Stimulated activated naive CD8-positive, alpha-beta T cell treated with anti-CD3 and anti-CD28 coated beads, Interleukin-15, Interleukin-2, amounts not matched to agents 100 U/mL and 50 U/mL, for 24 hours (primary cell): Measurements from ENCODE around the gene CTCF.

Source experiments
- ATAC-seq: fragments of 150-1000 bp; cut with Tn5 transposase; one replicate; pipeline ENCODE4 v1.10.0; 2021
- DNase-seq: peaks from one replicate; pipeline ENCODE4 v3.0.0; 2021

Gene CTCF

DNA sequence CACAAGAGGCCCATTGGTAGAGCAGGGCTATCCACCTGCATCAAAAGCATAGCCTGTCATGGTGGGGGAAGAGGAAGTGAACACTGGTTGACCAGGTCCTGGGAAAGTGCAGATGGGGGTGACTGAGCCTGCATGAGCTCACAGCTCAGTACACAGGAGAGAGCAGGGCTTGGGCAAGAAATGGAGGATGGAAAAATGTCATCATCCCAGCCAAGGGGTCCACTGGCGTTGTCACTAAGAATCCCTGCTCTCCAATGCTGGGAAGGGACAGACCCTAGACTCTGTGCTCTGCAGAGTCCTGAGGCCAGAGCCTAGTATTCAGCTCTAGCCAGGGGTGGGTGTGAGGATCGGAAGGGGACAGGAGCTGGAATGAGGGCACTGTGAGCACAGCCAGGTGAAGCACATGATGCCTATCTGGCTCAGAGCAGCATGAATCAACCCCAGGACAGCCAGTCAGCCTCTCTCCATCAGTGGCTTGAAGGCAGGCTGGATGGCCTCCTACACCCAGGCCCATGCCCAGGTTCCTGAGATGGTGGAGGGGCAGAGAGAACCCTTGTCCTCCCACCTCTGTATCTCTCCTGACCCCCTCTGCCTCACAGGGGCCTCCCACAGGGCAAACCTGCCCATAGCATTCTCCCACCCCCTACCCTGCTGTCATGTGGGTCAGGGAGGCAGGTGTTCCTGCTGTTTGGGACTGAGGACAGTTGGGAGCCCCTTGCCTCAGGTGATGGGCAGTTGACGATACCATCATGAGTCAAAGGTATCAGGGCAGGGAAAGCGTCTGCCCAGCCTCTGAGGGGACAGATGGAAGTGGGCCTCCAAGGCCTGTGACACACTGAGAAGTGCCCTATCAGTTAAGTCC lies 13.8 kb upstream of the CTCF start:
- ATAC-seq = peak; percentile 45
- no peak for DNase-seq

DNA sequence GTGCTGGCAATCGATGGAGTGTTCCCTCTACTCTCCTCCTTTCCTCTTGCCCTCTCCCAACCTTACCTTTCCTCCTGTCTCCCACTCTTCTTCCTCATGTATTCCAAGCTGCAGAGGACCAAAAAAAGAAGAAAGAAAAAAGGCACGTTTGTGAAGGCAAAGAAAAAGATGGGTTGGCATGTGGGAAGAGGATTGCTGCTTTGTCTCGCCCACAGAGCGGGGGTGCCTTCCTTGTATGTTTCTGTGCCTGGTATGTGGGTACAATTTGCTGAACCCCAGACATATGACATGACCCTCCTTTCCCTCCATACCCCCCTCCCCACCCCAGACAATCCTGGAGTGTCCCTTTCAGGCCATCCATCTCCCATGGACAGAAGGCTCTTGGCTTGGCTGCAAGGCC lies 13.1 kb upstream of the CTCF start:
- no peak for ATAC-seq
- no peak for DNase-seq

DNA sequence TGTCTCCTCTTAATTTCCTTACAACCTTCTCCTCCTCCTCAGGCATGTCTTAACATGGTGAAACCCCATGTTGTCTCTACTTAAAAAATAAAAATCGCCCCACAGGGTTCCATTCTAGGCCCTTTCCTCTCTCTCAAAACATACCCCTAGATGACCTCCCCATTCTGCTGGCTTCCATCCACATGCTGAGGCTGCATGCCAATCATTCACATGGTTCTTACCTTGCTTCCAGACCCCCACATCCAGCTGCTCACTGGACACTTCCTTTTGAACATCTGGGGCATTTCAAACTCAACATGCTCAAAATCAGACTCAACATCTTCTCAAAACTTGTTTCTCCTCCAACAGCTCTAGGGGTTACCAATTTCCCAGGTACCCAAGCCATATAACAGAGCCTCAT lies 12.4 kb upstream of the CTCF start:
- DNase-seq (no peak), ATAC-seq (no peak)

DNA sequence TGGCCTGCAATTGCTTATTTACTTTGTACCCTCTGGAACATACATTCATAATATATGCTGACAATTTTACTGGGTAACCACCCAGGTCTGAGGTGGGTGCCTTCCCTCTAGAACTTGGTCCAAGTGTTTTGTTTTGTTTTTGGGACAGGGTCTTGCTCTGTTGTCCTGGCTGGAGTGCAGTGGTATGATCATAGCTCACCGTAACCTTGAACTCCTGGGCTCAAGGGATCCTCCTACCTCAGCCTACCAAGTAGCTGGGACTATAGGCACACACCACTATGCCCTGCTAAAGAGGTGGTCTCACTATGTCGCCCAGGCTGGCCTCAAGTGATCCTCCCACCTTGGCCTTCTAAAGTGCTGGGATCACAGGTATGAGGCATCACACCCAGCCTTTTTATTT lies 11.2 kb upstream of the CTCF start:
- DNase-seq (no peak), ATAC-seq (no peak)

DNA sequence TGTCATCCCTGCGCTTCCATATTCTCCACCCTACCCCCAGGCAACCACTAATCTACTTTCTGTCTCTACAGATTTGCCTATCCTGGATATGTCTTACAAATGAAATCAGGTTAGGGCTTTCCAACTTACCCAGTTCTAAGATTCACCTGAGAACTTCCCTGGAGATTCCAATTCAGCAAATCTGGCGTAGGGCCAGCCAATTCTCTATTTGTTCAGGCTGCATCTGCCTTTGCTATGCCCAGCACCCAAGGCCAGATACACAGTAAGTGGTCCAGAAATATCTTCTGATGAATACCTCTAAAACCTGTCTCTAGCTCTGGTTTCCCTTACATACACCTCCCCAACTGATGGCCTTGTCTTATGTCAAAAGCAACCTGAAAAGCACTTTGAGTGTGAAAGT lies 10.4 kb upstream of the CTCF start:
- DNase-seq (no peak), ATAC-seq (no peak)

DNA sequence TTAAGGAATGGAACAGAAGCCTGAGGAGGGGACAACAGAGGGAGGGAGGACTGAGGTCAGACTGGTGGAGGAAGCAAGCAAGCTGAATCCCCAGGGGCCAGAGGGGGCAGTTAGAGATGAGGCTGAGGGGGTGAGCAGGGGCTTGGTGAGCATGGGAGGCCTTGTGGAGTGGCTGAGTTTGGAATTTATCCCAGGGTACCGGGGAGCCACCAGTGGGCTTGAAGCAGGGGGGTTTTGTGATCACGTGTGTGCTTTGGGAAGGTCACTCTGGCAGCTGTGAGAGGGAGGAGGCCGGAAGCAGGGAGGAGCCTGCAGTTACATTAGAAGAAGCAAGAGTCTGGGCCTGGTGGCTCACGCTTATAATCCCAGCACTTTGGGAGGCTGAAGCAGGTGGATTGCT lies 9.8 kb upstream of the CTCF start:
- ATAC-seq = no peak
- no peak for DNase-seq

DNA sequence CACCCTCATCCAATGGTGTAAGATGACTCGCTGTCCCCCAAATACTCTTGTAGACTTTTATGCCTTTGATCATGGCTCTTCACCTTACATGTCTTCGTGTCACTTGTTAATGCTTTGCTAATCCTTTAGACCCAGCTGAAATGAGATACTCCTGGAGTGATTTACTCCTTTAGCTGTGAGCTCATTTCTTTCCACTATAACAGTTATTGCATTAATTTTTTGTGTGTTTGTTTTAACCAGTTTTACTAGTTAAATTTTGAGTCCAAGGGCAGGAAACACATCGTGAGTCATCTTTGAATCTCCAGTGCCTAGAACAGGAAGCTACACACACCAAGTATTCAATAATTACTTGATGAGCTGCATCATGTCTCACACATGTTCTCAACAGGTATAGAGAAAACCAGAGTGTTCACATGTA lies 6.5 kb upstream of the CTCF start:
- peak; percentile 83 for ATAC-seq
- DNase-seq = no peak

DNA sequence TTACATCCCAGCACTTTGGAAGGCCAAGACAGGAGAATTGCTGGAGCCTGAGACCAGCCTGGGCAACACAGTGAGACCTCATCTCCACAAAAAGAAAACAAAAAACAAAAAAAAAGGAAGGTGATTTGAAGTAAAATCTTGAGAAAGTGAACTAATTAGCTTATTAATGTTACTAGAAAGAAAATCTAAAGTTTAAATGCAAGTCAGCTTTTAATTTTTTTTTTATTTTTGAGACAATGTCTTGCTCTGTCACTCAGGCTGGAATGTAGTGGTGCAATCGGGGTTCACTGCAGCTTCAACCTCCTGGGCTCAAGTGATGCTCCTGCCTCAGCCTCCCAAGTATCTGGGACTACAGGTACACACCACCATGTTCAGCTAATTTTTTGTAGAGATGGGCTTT lies 3.5 kb upstream of the CTCF start:
- DNase-seq = no peak
- ATAC-seq = no peak

DNA sequence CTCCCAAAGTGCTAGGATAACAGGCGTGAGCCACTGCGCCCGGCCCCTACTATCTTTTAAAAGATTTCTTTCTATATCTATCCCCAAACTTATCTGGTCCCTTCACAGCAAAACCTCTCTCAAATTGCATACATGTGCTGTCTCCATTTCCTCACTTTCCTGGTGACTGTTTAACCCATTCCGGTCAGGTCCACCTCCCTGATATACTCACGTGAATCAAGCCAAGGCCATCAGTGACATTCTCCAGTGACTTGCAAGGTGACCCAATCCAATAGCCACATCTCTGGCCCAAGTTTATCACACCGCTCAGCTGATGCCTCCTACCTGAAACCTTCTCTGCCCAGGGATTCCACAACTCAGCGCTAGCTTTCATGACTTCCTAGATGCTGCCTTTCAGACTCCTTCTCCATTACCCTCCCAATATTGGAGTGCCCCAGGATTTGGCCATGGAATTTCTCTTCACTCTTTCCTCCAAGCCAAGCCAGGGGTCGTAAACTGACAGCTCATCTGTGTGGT lies 1.4 kb upstream of the CTCF start:
- ATAC-seq = no peak
- DNase-seq = no peak

DNA sequence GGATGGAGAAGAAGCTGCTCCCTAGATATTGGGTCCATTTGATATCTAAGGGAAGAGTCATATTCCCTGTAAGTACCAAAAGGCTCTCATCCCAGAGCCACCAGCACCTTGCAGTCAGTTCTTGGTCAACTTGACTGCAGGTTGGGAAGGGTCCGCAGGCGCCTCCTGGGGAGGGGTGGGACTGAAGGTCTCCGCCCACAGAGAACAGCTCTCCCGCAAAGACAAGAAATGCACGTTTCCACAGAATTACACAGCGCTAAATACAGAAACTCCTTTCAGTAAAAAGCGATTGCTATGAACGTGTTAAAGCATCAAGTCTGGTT lies 864 bp upstream of the CTCF start:
- ATAC-seq (no peak), DNase-seq (no peak)

DNA sequence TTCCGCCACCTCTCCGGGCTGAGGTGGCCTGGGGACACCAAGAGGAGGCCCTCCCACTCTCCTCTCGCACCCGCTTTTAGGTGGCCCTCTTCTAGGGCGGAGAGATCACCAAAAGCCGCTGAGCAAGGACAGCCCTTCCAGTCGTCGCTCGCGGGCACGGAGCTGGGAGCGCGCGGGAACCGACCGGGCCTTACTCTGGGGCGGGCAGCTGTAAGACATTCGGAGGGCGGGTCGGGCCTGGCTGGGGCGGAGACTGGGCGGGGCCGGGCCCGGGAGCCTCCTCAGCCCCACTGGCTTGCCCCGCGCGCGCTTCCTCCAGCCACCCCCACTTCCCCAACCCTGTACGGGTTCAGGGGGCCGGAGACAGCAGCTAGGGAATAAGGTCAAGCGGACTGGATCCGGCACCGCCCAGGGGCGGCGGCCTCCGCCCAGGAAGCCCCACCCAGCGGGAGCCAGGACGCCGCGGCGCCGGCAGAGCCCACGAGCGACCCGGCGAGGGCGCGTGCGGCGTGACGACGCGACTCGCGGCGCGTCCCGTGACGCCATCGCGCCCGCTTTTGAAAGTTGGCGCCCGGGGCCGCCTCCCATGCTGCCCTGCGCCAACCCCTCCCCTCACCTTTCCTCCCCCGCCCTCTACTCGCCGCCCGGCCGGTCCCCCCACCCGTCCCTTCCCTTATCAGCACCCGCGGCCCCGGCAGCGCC lies 351 bp upstream of the CTCF start:
- DNase-seq (peak; percentile 98), ATAC-seq (peak; percentile 94)

DNA sequence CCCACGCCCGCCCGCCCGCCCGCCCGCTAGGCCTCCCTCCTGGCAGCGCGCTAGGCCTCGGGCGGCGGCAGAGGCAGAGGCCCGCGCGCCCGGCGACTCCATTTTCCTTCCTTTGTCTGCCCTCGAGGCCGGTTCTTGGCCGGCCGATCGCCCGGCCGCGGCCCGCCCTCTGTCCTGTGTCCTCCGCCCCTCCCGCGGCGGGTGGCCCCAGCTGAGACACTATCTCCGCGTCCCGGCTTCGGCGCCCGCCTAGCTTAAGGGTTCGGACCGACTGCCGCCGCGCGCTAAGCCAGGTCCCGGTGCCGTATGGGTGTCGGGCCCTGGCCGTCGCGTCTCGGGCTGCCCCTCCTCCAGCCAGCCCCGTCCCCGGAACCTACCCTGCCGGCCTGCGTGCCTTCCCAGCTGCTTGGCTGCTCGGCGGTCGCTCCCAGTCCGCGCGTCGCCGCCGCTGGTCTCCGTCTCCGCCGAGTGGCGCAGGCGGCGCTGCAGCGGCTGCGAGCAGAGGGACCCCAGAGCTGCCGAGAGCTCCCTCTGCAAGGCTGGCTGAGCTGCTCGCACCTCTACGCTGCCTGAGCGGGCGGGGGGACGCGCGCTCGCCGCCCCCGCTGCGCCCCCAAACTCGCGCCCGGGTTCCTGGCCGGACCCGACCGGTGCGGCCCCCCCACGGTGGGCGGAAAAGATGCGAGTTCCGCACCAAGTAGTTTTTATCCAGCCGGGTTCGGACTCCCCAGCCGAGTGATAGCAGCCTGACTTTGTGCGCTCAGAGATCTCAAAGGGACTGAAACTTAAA lies 787 bp downstream of the CTCF start:
- ATAC-seq = peak; percentile 2

DNA sequence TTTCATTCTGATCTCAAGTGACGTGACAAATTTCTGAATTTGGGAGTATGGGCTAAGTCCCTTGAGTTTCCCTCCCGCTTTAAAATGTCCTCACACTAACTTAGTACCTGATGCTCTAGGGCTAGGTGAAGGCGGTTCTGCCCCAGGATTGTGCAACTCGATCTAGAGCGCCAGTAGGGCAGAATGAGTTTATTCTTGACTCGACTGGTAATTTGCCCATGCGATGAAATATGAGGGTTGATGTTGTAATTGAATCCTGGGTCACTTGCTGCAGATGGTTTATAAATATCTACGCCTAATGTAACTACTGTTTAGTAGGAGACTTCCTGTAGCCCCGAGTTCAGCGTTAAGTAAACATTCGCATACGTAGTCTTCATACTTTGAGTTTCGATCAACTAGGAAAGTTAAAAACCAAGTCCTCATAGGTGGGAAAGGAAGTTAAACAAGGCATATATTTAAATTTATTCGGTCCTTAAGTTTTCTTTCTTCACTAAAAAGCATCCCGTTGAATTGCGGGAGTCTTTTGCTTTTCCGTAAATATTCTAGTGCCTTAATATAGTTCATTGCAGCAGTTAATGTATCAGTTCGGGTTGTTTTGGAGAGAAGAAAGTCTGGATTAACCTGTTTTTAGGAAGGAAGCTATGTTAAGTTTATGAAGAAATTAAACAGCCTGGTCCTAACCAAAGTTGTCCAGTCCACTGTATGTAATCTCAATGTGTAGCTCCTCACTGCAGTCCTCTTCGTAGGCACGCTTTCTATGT lies 1.6 kb downstream of the CTCF start:
- ATAC-seq = no peak
- DNase-seq = no peak

More for the DNA sequence above, 787 bp downstream of the CTCF start:
- peak; percentile 70 for DNase-seq

DNA sequence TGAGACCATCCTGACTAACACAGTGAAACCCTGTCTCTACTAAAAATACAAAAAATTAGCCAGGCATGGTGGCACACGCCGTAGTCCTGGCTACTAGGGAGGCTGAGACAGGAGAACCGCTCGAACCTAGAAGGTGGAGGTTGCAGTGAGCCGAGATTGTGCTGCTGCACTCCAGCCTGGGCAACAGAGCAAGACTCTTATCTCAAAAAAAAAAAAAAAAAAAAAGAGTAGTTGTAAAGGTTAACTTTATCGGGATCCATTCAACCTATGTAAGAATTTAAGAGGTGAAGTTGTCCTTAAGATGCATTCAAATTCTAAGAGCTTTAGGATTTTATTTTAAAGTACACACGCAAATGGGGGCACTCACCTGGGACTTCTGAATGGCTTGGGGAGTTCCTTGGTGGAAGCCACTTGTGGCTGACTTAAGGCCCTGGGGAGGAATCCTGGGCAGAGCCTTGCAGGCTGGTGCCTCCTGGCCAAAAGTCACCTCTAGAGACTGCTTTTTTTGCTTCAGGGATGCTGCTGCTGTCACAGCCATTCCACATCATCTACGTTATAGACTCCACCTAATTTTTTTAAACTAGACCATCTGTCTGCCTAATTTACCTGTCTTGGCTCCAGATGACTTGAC lies 3.3 kb downstream of the CTCF start:
- DNase-seq = no peak
- no peak for ATAC-seq

DNA sequence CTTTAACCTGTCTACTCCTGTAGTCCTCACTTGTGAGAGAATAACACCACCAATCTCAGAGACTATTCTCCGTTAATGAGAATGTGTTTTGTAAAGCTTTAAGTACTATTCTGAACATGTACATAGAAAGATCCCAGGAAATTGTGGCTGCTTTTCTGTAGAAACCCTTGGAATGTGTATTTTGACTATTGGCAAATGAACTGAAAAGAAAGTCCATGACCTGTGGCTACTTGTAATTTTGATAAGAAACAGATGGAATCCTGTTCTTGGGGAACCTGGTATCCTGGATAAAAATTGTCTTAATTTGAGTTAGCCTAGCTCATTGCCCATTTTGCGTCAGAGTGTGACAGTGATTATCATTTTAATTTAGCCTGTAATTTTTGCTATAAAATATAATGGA lies 9.1 kb downstream of the CTCF start:
- ATAC-seq (no peak), DNase-seq (no peak)

DNA sequence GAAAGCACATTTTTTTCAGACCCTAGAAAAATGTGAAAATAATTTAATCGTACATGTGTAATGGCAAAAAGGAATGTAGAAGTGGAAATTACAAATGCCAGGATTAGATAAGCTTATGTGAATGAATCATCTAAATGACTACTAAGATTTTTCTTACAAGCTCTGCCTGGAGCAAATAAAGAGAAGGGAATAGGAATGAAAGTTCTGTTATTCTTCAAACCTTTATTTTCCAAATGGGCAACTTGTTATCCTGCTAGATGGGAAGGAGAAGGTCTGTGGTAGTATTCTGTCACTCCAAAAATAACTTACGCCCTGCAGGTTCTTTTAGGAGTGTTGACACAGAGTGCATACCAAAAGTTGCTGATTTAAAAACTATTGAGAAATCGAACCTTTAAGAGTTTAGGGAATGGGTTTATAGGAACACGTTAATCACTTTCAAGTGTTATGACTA lies 9.7 kb downstream of the CTCF start:
- DNase-seq = no peak
- no peak for ATAC-seq

DNA sequence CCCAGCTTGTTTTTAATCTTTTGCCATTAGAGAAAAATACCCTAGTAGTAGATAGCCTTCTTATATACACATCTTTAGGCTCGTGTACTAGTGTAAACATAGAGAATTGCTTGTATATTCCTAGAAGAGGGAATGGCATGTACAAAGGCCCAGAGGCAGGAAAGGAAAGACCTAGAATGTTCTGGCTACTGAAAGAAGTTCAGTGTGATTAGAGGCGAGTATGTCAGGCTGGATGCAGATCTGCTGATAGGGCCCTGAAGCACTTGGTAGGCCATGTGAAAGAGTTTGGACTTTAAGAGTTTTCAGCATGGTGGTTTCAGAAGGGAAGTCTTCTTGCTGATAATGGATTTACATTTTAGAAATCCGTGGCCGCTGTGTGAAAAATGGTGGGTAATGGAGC lies 17.4 kb downstream of the CTCF start:
- no peak for DNase-seq

DNA sequence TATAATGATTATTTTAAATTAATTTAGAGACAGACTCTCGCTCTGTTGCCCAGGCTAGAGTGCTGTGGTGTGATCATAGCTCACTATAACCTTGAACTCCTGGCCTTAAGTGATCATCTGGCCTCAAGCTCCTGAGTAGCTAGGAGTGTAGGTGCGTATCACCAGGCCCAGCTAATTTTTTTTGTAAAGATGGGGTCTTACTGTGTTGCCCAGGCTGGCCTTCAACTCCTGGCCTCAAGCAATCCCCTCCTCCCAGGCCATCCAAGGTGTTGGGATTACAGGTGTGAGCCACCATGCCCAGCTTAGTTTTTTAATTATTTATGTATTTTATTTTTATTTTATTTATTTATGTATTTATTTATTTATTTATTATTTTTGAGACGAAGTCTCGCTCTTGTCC lies 17.9 kb downstream of the CTCF start:
- DNase-seq (no peak), ATAC-seq (no peak)

More for the DNA sequence above, 17.4 kb downstream of the CTCF start:
- no peak for ATAC-seq

DNA sequence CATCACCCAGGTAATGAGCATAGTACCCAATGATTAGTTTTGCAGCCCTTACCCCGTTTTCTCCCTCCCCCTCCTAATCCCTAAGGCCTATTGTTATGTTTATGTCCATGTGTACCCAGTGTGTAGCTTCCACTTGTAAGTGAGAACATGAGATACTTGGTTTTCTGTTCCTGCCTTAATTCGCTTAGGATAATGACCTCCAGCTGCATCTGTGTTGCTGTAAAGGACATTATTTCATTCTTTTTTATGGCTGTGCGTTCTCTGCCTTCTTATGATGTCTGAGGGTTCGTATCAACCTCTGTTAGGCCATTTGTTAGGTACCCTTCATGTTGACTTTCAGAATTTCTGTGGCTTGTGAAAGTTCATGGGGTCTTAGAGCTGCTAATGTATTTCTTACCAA lies 31.0 kb downstream of the CTCF start:
- ATAC-seq (no peak), DNase-seq (no peak)

DNA sequence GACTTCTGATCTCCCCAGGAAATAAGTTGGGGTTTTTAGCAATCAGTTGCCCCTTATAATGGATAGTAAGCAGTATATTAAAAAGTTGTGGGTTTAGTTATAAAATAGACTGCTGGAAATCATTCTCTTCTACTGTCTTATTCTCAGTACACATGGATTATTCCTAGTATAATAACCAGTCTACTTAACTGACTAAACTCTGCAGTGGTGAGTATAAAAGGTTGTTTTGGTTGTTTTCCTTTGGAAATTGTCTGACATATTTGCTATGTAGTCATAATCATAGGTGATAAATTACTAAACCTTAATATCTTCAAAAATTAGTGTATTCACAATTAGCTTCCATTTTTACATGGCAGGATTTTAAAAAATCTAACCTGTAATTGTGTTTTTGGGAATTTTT lies 31.4 kb downstream of the CTCF start:
- no peak for ATAC-seq

DNA sequence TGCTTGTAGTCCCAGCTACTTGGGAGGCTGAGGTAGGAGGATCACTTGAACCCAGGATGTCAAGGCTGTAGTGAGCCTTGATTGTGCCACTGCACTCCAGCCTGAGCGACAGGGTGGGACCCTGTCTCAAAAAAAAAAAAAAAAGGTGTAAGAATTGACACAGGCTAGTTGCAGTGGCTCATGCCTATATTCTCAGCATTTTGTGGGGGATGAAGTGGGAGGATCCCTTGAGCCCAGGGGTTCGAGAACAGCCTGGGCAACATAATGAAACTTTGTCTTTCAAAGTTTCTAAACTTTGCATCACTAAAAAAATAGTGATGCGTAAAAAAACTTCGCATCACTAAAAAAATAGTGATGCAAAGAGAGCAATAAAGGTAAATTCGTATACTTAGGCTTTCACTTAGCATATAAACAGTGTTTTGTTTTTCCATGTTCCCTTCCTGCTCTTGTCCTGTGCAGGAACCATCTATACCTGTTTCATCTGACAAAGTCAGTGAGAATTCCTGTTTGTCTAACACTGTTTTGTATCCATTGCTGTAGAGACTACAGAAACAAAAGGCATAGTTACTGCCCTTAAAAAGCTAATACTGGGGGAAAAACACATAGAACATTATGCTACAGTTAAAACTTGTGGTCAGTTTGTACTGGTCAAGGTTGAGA lies 32.1 kb downstream of the CTCF start:
- ATAC-seq = no peak
- DNase-seq = no peak

More for the DNA sequence above, 31.4 kb downstream of the CTCF start:
- no peak for DNase-seq
